Measurements from ENCODE around the gene INSYN2B.

The INSYN2B gene

DNA sequence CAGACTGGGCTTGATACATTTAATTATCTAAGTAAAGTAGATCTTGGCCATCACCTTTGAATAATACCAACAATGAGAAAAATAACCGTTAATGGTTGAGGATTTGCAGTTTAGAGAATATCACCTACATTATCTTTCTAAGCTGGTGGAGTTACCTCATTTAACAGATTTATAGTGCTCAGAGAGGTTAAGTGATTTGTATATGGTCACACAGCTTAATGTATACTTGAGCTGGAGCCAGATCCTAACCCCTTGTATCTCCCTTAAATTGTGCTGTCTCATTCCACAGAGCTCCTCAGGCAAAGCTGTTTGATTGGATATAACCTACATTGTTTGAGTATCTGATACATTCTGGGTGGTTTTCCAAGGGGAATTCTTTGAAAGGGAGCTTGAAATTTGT, 57.8 kb downstream of the INSYN2B start:
- no peak for DNase-seq

DNA sequence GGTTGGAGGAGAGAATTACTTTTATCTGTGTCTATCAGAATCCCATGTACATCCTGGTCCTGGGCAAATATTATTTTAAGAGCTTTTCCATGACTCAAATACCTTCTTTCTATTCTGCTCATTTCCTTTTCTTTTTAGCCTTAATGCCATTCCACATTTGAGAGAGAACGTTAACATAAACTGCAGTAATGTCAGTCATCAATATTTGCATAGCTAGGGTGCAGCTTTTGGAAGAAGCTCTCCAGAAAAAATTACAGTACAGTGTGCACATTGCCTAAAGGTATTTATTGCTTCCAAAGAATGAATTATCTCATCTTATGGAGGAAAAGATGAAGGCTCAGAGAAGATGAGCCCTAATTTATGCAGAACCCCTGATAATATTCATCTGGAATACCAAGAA, 58.3 kb downstream of the INSYN2B start:
- no peak for DNase-seq

DNA sequence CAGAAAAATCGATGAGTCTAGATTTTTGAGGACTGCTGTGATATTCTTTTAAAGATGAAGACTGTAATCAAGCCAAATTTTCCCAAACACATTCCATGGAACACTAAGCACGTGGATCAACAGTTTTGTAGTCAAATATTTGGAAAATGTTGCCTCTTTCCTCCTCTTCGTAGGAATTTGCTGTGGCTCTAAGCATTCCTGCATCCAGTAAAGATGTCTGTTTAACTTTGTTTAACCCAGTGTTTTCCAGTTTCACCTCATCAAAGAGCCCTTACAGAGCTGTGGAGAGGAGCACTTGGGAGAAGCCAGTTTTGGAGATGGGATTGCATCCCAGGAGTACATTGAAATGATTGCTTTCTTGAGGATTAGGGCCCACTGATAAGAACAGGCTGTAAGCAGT, 58.9 kb downstream of the INSYN2B start:
- DNase-seq: no peak

DNA sequence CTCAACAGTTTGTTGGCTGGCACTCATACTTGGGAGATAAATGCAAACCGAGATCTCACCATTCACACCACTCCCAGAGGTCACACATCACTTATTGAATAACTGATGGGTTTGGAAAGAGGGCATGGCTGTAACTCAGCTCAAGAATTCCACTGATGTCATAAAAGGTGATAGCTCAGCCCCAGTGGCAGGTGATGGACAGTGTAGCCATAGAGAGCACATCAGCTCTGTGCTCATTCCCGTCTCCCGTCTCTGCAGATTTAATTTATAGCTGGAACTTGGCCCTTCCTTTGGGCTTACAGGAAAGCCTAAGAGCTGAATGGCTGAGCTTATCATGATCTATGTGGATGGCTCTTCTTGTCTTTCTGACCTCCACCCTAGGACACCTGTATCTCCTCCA, 59.8 kb downstream of the INSYN2B start:
- DNase-seq: no peak

DNA sequence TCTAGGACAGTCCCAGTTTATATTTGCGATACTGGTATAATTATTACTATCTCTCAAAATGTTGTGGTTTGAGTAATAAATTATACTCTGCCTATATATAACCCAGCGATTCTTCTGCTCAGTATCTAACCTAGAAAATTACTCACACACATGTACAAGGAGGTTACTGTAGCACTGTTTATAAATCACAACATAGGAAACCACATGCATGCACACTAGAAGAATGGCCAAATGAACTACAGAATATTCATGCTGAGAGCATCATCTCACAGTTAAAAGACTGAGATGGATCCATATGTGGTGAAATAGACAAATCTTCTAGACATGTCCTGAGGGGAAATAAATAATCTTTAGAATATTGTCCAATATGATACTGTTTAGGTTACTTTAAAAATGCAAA, 62.1 kb downstream of the INSYN2B start:
- DNase-seq: no peak

DNA sequence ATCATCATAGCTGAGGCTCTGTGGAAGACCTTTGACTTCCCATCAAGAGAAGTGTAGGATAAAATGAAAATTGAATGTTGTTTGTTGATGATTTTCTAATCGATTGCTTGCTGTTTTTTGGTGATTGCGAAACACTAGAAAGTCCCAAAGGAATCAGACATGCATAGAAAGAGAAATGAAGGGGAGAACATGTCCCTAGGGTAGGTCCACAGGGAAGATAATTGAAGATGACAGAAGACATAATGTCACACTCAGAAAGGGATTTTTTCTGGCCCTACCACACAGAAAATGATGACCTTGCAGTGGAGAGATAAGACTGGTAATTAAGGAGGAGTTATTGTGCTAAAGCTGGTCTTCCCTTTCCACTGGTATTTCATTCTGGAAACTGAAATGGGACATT, 62.8 kb downstream of the INSYN2B start:
- no peak for DNase-seq

DNA sequence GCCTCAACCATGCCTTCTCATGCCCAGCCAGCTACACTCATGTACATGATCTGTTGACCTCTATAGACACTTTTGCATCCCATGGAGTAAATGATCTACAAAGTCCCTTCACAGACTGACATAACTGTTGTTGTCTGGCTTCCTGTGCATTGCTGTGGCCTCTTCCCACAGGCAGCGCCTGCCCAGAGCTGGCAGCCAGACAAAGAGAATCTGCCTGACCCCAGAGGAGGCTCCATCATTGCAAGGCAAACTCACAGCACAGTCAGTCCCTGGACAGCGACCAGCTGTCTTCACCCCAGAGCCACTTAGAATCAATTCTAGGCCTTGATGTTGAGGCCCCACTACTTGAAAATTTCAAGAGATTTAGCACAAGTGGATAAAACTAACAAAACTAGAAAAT, 65.5 kb downstream of the INSYN2B start:
- peak; percentile 36 for DNase-seq

DNA sequence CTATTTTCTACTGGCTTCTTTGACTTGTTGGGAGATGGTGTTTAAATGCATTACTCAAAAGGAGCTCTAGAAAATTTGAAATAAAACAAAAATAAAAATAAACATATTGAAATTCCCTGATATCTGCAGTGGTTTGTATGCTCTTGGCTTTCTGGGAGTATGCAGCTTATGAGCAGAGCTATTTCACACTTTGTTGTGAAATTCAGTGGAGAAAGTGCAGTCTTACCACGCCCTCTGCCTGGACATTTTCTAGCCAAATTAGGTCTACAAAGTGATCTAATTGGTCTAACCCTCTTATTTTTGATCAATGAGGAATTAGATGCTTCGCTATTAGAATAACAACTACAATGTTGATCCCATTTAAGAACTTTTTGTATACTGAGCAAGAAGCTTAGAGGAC, 66.8 kb downstream of the INSYN2B start:
- no peak for DNase-seq

DNA sequence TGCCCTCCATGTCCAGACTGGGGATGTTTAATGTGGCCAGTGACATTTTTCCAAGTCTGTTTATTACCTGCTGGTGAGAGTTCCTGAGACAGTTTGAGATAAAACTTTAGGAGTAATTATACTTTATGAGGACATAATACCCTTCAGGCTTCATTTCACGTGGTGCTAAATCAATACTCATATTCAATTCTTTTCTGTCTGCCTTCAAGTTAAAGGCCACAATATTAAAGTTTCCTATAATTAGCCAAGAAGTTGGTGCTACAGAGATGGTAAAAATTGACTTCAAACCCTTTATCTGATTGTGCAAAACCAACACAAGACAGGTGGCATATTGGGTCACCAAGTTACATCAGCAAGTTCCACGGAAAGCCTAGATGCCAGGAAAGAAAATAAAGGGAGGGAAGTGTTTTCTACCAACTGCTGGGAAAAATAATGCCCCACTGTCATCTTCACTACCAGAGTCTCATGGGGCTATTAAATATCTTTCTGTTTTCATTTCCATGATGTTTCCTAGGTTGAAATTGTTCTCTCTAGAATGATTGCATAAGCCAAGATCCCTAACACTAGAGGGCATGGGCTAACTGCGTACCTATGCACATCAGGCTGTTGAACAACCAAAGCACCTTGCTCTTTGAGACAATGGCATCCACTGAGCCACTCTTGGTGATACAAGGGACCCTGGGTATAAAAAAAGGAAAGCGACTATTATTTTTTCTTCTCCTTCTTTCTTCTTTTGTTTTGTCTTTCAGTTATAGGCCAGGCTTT, 68.7 kb downstream of the INSYN2B start:
- DNase-seq: no peak

DNA sequence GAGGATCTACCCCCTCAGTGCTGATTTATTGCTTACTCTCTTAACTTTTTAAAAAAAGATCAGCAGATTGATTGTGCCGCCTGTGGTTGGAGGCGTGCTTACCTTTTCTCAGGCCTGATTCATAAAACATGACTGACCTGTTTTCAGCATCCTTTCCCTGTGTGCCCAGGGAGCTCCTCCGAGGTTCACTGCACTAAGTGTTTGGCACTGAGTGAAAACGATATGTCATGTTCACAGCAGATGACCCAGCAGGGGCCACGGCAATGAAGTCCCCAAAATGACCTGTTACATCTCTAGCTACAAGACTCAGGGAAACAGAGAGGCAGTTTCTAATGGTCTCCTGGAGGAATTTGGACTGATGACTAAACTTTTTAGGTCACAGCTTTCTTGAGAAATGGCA, 69.9 kb downstream of the INSYN2B start:
- no peak for DNase-seq

DNA sequence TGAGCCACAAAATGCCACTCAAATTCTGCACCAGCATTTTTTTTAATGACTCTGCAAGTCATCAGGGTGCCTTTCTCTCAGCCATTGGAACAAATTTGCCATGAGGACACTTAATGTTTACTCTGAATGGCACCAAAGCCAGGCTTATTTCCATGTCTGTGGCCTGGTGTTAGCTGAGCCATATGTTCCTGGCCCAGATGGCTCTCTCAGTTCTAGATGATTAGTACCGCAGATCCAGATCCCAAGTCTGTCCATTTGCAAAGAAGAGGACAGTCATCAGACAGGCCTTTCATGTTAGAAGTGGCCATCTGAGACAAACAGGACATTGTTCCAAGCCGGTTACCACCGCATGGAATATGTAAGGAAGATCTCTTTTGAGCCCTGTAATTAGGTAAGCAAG, 70.3 kb downstream of the INSYN2B start:
- no peak for DNase-seq

DNA sequence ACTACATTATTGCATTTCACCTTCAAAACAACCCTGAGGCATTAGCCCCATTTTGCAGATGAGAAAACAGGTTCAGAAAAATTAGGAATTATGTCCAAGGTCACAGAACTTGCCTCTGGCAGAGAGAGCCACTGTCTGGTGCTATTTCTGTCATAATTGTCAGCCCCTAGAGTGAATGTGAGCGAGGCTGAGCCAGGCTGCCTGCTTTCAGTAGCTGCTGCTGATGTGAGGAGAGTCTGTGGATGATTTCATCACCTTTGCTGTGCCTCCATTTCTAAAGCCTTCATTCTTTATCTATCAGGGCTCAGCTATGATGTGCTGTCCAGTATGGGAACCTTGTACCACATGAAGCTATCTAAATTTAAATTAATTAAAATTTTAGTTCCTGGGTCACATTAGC, 71.4 kb downstream of the INSYN2B start:
- DNase-seq: no peak

DNA sequence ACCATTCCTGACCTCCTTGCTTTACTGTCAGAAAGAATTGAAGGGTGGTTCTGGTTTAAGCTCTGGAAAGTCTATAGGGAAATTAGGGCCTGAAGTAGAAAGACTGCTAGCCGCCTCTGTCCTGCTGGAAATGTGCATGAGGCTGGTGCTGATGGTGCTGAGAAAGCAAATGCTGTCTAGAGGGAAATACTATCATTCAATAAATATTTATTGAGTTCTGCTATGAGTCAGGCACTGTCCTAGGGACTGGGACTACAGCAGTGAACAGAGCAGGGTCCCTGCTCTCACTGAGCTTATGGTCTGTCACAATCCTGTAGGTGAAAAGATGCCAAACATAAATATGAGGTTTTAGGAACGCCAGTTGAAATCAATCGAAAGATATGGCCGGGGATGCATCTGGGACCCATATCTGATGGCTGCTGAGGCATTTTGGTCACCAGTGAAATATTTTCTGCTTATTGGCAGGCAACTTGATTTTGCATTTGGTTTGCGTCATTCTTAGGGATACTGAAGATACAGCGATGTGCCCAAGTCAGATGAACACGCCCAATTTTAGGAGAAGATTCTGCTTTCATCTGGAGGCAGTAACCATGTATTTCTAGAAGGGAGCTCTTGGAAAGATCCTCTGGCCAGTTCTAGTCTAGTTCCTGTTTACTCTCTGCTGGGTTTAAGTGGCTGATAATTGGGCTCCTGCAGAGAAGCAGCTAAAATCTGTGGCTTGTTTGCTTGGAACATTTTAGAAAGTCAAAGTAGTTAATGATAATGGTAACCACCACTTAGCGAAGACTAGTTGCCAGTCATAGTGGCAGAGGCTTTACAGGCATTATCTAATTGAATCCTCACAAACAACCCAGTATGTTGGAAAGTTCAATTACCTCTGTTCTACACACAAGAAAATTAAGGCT, 73.3 kb downstream of the INSYN2B start:
- peak; percentile 19 for DNase-seq

DNA sequence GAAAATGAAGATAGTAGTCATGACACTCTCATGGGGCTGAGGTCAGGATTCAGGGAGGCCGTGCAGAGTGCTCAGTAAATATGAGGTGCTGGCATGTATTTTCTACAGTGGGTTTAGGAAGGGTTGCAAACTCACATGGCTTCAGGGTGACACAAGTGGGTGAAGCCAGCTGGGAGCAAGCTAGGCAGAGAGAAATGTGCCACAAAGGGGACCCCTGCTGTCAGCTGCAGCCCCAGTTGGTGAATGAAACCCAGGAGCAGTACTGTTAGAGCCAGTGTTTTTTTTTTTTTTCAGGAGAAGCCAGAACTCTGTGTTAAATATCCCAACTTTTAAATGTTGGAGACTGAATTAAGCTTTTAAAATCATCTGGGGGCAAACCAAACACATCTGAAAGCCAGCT, 75.3 kb downstream of the INSYN2B start:
- no peak for DNase-seq

DNA sequence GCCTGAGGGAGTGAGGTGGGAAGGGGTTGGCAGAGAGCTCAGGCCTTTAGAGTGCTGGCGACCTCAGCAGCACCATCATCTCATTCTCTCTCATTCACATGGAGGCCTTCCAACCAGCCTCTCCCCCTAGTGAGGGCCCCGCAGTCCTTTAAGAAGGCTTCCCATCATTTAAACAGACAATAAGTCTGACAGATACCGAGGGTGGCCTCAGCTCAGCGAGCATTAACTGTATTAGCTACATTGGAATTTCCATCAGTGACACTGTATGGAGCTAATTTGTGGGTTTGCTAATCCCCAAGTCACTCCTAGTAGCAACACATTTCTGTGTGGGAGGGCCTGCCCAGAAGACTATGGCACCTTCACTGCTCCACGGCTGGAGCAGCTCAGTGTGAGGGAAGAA, 75.8 kb downstream of the INSYN2B start:
- DNase-seq: no peak

DNA sequence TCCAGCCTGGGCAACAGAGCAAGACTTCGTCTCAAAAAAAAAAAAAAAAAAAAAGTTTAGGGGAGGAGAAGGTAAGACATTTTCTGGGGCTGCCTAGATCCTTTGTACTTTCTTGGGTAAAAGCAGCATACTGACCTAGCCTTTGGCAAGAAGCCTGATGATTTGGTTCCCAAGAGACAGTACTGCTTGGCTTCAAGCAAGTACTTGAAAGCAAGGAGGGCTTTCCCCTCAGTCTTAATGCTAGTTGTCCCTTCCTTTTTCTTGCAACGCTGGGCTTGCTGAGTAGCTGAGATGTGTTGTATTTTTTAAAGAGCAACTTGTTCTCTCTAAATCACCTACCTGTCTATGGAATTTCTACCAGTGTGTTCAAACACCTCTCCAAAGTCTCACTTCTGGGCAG, 76.2 kb downstream of the INSYN2B start:
- no peak for DNase-seq

DNA sequence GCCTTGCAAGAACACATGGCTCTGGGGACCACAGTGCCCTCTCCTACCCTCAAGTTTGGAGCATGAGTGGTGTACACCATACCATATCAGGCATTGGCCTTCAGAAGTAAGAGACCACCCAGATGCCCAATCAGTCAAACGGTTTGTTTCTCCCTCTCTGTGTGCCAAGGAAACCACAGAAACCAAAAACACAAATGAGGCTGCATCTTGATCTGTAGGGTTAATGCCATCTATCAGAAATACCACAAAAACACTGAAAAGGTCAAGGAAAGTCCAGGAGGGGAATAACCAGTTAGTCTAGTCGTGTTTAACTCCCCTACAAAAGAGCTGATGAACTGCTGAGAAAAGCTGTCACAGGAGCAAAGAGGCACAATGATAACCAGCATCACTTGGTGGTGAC, 78.4 kb downstream of the INSYN2B start:
- no peak for DNase-seq

DNA sequence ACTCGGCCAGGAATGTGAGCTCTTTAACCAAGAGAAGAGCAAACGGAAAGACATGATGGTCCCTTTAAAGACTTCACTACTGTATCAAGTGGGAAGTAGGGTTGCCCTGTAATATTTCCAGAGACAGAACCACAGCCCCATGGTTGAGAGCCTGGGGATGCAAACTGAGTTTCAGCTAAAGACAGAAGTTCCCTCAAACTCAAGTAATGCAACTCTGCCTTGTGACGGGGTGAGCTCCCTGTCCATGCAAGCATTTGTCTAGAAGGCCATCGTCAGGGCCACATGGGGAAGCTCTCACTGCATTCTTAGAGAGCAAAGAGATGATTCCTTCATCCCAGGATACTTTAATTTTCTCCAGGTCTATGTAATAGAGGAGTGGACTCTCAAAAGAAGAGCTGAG, 82.8 kb downstream of the INSYN2B start:
- no peak for DNase-seq

DNA sequence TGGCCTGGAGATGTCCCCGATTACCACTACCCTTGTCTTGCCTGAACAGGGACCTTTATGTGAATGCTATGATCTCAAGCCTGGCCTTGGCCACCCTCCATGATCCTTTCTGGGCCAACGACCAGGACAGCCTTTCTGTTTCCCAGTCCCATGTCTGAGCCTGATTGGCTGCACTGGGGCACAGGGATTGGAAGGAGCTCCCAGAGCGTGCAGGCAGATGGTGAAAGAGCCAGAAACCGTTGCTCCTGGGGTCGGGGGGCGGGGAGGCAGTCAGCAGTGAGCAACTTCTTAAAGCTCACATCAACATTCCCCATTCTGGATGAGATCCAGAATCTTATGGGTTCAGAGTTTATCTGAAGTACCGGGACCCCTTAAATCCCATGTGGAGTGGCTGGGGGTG, 84.4 kb downstream of the INSYN2B start:
- no peak for DNase-seq

DNA sequence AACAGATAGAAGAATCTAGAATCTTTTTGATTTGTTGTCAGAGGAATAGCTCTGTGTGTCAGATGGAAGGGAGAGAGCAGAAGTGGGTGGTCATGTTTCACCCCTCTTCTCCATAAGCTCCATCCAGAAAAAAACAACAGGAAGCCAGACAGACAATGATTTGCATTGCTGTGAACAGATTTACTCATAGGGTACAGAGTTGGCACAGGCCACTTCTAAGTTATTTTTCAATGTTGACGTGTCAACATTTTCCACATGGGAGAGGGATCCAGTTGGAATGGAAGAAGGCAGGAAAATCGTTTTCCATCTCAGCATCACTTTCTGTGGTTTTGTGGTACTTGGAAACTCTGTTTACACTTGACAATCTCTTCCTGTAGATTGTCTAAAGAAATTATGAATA, 86.7 kb downstream of the INSYN2B start:
- DNase-seq: peak; percentile 39

DNA sequence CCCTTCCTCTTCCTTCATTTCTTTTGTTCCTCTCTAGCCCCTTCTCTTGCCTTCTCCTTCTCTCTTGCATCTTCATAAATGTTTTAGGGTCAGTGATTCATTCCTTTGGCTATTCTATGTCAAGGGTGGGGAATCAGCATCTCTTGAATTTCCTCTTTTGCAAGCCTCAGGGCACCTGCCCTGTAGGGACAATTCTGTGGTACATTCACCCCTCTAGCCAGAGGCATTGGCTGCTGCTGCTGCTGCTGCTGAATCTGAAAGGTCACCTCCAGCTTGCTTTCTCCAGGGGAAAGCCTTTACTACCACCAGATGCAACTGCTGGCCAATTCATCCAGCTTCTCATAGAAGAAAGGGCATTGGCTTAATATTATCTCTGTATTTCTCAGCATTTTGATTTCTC, 87.3 kb downstream of the INSYN2B start:
- DNase-seq: peak; percentile 74

DNA sequence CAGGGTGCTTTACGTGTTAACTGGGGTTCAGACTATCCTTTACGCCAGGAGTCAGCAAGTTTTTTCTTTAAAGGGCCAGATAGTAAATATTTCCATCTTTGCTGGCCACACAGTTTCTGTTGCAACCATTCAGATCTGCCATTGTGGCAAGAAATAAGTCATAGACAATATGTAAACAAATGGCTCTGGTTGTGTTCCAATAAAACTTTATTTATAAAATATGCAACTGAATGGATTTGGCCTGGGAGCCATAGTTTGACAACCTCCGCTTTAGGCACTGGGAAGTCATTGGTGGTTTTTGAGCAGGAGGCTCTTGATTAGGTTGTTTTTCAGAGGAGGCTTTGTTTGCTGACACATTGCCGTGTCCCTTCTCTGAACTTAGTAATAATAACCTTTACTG, 90.7 kb downstream of the INSYN2B start:
- no peak for DNase-seq

DNA sequence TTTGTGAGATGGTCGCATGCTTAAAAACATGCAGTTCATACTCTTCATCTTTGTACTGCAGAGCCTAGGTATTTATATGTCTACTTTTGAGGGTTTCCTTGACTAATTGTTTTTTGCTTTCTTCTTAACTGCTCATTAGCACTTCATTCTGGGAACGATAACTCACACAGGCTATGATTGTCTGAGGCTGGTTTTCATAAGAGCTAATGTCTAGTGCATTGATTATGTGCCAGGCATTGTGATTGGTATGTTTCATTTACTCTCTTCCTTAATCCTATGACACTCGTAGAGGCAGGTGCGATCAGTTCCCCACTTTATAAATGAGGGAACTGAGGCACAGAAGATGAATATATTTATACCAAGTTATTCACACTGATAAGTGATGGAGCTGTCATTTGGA, 93.6 kb downstream of the INSYN2B start:
- no peak for DNase-seq

DNA sequence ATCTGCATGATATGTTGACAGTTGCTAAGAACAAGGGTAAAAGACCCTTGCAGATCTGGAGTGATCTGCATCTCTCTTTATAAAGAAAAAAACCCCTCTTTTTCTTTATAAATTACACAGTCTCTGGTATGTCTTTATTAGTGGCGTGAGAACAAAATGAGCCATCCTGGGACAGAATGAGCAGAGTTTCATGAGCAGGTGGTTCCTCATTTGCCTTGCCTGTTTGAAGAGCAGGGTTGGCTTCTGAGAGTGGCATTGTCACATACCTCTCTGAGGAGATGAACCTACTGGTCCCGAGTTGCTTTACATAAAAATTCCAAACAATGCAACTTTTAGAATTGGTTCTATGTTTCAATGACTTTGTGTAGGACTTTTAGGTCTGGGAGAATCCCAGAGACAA, 94.3 kb downstream of the INSYN2B start:
- no peak for DNase-seq

All from EL (cell line).